Measurements from ENCODE around the gene CFAP53.
A peak's percentile ranks its signal among the peaks of the same experiment; 100 is the strongest.

CFAP53 gene

DNA sequence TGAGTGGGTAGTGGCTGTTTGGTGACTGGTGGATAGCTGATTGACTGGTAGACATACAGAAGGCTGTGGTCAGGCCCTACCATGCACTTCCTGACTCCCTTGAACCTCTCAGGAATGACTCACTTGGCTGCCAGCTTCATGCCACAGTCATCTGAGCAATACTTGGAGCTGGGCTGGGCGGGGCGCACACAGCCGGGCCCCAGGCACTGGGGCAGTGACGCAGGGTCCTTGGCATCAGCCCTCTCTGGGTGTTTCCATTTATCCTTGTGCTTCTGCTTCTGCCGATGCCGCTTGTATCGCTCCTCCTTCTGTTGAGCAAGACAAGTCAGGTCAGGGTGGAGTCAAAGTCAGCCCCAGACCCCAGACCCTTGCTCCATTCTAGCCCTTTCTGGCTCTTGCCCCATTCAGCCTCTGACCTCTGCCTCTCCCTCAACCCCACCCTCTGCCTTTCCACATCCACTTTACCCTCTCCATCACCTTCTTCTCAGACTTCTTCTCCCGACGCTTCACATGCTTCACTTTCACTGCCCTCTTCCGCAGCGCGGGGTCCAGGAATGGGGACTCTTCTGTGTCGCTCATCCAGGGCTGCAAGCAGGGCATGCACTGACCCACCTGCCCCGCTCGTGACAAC, 18.1 kb upstream of the CFAP53 start:
- TF ChIP-seq EZH2phosphoT487 (IDR thresholded peaks at IDR 0.05; ENCODE audit: low read depth), result no peak
- TF ChIP-seq, protein P1, sequence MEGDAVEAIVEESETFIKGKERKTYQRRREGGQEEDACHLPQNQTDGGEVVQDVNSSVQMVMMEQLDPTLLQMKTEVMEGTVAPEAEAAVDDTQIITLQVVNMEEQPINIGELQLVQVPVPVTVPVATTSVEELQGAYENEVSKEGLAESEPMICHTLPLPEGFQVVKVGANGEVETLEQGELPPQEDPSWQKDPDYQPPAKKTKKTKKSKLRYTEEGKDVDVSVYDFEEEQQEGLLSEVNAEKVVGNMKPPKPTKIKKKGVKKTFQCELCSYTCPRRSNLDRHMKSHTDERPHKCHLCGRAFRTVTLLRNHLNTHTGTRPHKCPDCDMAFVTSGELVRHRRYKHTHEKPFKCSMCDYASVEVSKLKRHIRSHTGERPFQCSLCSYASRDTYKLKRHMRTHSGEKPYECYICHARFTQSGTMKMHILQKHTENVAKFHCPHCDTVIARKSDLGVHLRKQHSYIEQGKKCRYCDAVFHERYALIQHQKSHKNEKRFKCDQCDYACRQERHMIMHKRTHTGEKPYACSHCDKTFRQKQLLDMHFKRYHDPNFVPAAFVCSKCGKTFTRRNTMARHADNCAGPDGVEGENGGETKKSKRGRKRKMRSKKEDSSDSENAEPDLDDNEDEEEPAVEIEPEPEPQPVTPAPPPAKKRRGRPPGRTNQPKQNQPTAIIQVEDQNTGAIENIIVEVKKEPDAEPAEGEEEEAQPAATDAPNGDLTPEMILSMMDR (IDR thresholded peaks at IDR 0.05; ENCODE audit: low read depth, low read length), result no peak
- Histone ChIP-seq H3K79me2 (ENCODE audit: low read length) (peaks cover 47% of the 10 kb centered on the region), H3K27me3 (ENCODE audit: low read depth, low read length) (no peaks in the 10 kb centered on the region), H3K4me2 (ENCODE audit: low read length) (no peak overlapping the region), H3K4me3 (ENCODE audit: low read length) (no peak overlapping the region), H3K9me3 (ENCODE audit: insufficient read depth, low read length) (no peaks in the 10 kb centered on the region), H3K9ac (ENCODE audit: low read length) (no peak overlapping the region), H2AFZ (ENCODE audit: low read depth, low read length) (no peak overlapping the region), H4K20me1 (ENCODE audit: insufficient read depth, low read length) (peaks cover 10% of the 10 kb centered on the region; the same call in 1 of the 2 replicates), H3K36me3 (replicated peaks; ENCODE audit: low read depth, low read length) (peaks cover 52% of the 10 kb centered on the region), H3K27ac (ENCODE audit: low read length) (no peak overlapping the region), H3K4me1 (ENCODE audit: low read length) (peaks cover 26% of the 10 kb centered on the region)

DNA sequence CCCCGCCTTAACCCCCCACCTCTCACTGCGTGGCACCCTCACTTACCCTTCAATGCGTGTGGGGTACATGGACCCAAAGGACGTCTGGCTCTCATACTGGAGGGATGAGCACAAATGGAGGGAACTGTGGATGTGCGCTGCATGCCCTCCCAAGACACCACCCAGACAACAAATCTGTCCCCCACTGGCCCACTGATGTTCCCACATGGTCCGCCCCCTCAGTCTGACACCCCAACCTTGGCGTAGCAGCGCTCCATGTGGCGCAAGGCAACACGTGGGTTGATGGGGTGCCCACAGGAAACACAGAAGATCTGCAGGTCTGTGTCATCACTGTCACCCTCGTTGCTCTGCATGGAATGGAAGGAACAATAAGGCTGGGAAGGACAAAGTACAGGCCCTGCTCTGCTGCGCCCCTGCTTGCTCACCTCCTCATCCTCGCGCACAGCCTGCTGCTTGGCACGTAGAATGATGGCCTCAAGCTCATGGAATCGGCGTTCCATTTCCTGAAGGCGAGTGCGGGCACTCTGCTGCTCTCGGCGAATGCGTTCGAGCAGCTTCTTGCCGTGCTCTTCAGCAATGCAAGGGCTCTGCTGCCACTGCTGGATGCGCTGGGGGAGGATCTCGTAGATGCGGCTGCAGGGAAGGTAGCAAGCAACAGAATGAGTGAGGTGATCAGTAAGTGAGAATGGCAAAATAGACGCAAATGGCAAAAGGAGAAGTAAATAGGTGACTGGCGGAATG, 17.3 kb upstream of the CFAP53 start:
- H3K27ac ChIP-seq (ENCODE audit: low read length), result no peak overlapping the region
- peaks cover 59% of the 10 kb centered on the region for H3K36me3 ChIP-seq (replicated peaks; ENCODE audit: low read depth, low read length)
- H3K4me2 ChIP-seq (ENCODE audit: low read length), result no peak overlapping the region
- peaks cover 32% of the 10 kb centered on the region for H3K4me1 ChIP-seq (ENCODE audit: low read length)
- TF ChIP-seq EZH2phosphoT487 (IDR thresholded peaks at IDR 0.05; ENCODE audit: low read depth), result no peak
- H3K27me3 ChIP-seq (ENCODE audit: low read depth, low read length), result no peaks in the 10 kb centered on the region
- no peak overlapping the region for H2AFZ ChIP-seq (ENCODE audit: low read depth, low read length)
- no peak overlapping the region for H3K4me3 ChIP-seq (ENCODE audit: low read length)
- H3K79me2 ChIP-seq (ENCODE audit: low read length), result peaks cover 54% of the 10 kb centered on the region
- peaks cover 18% of the 10 kb centered on the region for H4K20me1 ChIP-seq (ENCODE audit: insufficient read depth, low read length)
- H3K9me3 ChIP-seq (ENCODE audit: insufficient read depth, low read length), result no peaks in the 10 kb centered on the region
- no peak overlapping the region for H3K9ac ChIP-seq (ENCODE audit: low read length)

- Histone ChIP-seq H3K4me3 (ENCODE audit: low read length) (peak overlapping the region; percentile 84), H2AFZ (ENCODE audit: low read depth, low read length) (no peak overlapping the region), H3K36me3 (replicated peaks; ENCODE audit: low read depth, low read length) (peaks cover 65% of the 10 kb centered on the region), H3K79me2 (ENCODE audit: low read length) (peaks cover 62% of the 10 kb centered on the region), H3K9me3 (ENCODE audit: insufficient read depth, low read length) (no peaks in the 10 kb centered on the region), H4K20me1 (ENCODE audit: insufficient read depth, low read length) (peaks cover 18% of the 10 kb centered on the region), H3K9ac (ENCODE audit: low read length) (no peak overlapping the region), H3K27me3 (ENCODE audit: low read depth, low read length) (no peaks in the 10 kb centered on the region), H3K4me2 (ENCODE audit: low read length) (peak overlapping the region; percentile 97), H3K27ac (ENCODE audit: low read length) (no peak overlapping the region), H3K4me1 (ENCODE audit: low read length) (peaks cover 32% of the 10 kb centered on the region)
- TF ChIP-seq EZH2phosphoT487 (IDR thresholded peaks at IDR 0.05; ENCODE audit: low read depth), result no peak
- TF ChIP-seq, protein P1 (IDR thresholded peaks at IDR 0.05; ENCODE audit: low read depth, low read length), result no peak
These were observed 16.4 kb upstream of the CFAP53 start for GRCh38 chr18:50282521-50283335.

GRCh38 chr18:50281972-50282520, 15.8 kb upstream of the CFAP53 start:
- H2AFZ ChIP-seq (ENCODE audit: low read depth, low read length), result peak overlapping the region; percentile 86
- peaks cover 58% of the 10 kb centered on the region for H3K79me2 ChIP-seq (ENCODE audit: low read length)
- H4K20me1 ChIP-seq (ENCODE audit: insufficient read depth, low read length), result peaks cover 18% of the 10 kb centered on the region
- H3K9me3 ChIP-seq (ENCODE audit: insufficient read depth, low read length), result no peaks in the 10 kb centered on the region
- peaks cover 66% of the 10 kb centered on the region for H3K36me3 ChIP-seq (replicated peaks; ENCODE audit: low read depth, low read length)
- peak overlapping the region; percentile 83 for H3K27ac ChIP-seq (ENCODE audit: low read length)
- peak overlapping the region; percentile 95 for H3K9ac ChIP-seq (ENCODE audit: low read length)
- no peaks in the 10 kb centered on the region for H3K27me3 ChIP-seq (ENCODE audit: low read depth, low read length)
- no peak for TF ChIP-seq EZH2phosphoT487 (IDR thresholded peaks at IDR 0.05; ENCODE audit: low read depth)
- TF ChIP-seq, protein P1 (IDR thresholded peaks at IDR 0.05; ENCODE audit: low read depth, low read length), result no peak
- peak overlapping the region; percentile 97 for H3K4me2 ChIP-seq (ENCODE audit: low read length)
- peak overlapping the region; percentile 84 for H3K4me3 ChIP-seq (ENCODE audit: low read length)
- peaks cover 32% of the 10 kb centered on the region for H3K4me1 ChIP-seq (ENCODE audit: low read length)

Measured in OCI-LY3 (cell line).